ENCODE results near the gene RHO.

GRCh38 chr3:129553719-129554118 is 25.3 kb downstream of the RHO start:
- no peak for TF ChIP-seq CHD4 (IDR thresholded peaks at IDR 0.05)
- TF ChIP-seq PRDM15 (CRISPR knock-in tag; IDR thresholded peaks at IDR 0.05), result no peak
- TF ChIP-seq SIN3A (IDR thresholded peaks at IDR 0.05; ENCODE audit: low read depth, low read length), result no peak

All from GM12878 (cell line).